Activated gamma-delta T cell treated with Interleukin-2 at 50 U/mL for 16 hours (primary cell): ENCODE data around the gene NEK6.

Source experiments
- DNase-seq: peaks from one replicate; pipeline ENCODE4 v3.0.0-alpha.2; 2020

NEK6 gene

GRCh38 chr9:124263213-124263612 is 5.5 kb downstream of the NEK6 start:
- no peak for DNase-seq

GRCh38 chr9:124263800-124264426 is 6.2 kb downstream of the NEK6 start:
- DNase-seq: no peak

GRCh38 chr9:124264823-124265233 is 7.1 kb downstream of the NEK6 start:
- DNase-seq: no peak

- DNase-seq: no peak
Observed at GRCh38 chr9:124265551-124265950, 7.8 kb downstream of the NEK6 start.

GRCh38 chr9:124266139-124266825 is 8.5 kb downstream of the NEK6 start:
- no peak for DNase-seq

- DNase-seq: no peak
Observed at GRCh38 chr9:124266826-124267201, 9.1 kb downstream of the NEK6 start.

GRCh38 chr9:124267271-124267807 is 9.6 kb downstream of the NEK6 start:
- no peak for DNase-seq

GRCh38 chr9:124268248-124268647 is 10.5 kb downstream of the NEK6 start:
- DNase-seq: no peak

GRCh38 chr9:124268661-124269060 is 10.9 kb downstream of the NEK6 start:
- no peak for DNase-seq

GRCh38 chr9:124269556-124269955 is 11.8 kb downstream of the NEK6 start:
- no peak for DNase-seq

- no peak for DNase-seq
Observed at GRCh38 chr9:124270504-124271335, 13.0 kb downstream of the NEK6 start.

GRCh38 chr9:124271660-124272059 is 13.9 kb downstream of the NEK6 start:
- no peak for DNase-seq

- DNase-seq: no peak
Observed at GRCh38 chr9:124272118-124272517, 14.4 kb downstream of the NEK6 start.

- DNase-seq: no peak
Observed at GRCh38 chr9:124272979-124273378, 15.2 kb downstream of the NEK6 start.

GRCh38 chr9:124273427-124274160 is 15.8 kb downstream of the NEK6 start:
- no peak for DNase-seq

- DNase-seq: no peak
Observed at GRCh38 chr9:124274226-124274625, 16.5 kb downstream of the NEK6 start.

- no peak for DNase-seq
Observed at GRCh38 chr9:124274738-124275137, 17.0 kb downstream of the NEK6 start.

GRCh38 chr9:124277420-124277819 is 19.7 kb downstream of the NEK6 start:
- DNase-seq: no peak

- DNase-seq: no peak
Observed at GRCh38 chr9:124278054-124278540, 20.3 kb downstream of the NEK6 start.

GRCh38 chr9:124279531-124280175 is 21.9 kb downstream of the NEK6 start:
- DNase-seq: no peak

GRCh38 chr9:124280176-124280691 is 22.5 kb downstream of the NEK6 start:
- no peak for DNase-seq

- no peak for DNase-seq
Observed at GRCh38 chr9:124281931-124282371, 24.2 kb downstream of the NEK6 start.
